ENCODE measurements around the gene RAP2A. TPM values are rescaled to one million over a fixed set of nuclear protein-coding genes. Genes with fewer than 3 reads are reported as not detected.

RAP2A gene
- 10 to 100 TPM; 21.1 to 33.5 (median 26.6) TPM for total RNA-seq

- TF ChIP-seq POLR2AphosphoS5 (IDR thresholded peaks at IDR 0.05) (peak; percentile 63), EP300 (IDR thresholded peaks at IDR 0.05) (no peak), POLR2A (IDR thresholded peaks at IDR 0.05) (peak; percentile 66 to 85), CTCF (IDR thresholded peaks at IDR 0.05) (peak in 2 of 4 experiments; percentile 19 to 20)
- WGBS, 2 donors (ENCODE audit: low coverage in 1 of 2) = 0% methylated on average over 3 of the region's 94 CpGs; no CpG with 5 or more reads in 1 of the 2 donors
- peak within 1 kb of the TSS; percentile 98 to 100 (median 100) for H3K27ac ChIP-seq
Observed at GRCh38 chr13:97433727-97434396, at the start of gene RAP2A. Gene RAP2A, plus strand, starts transcription at chr13:97434169. Its CDS starts 302 bp downstream, at chr13:97434471.

GRCh38 chr13:97384371-97384770, 49.6 kb upstream of the RAP2A start:
- H3K4me1 ChIP-seq = peaks cover 0 to 16% (median 0%) of the 10 kb centered on the region in 3 donors
- H3K36me3 ChIP-seq = peaks cover 0 to 59% of the 10 kb centered on the region in 2 donors
- ATAC-seq = no peak
- TF ChIP-seq POLR2A (IDR thresholded peaks at IDR 0.05) (no peak), POLR2AphosphoS5 (IDR thresholded peaks at IDR 0.05) (no peak), EP300 (IDR thresholded peaks at IDR 0.05) (no peak), CTCF (IDR thresholded peaks at IDR 0.05) (no peak)
- no peak overlapping the region for H3K27ac ChIP-seq
- no peaks in the 10 kb centered on the region for H3K9me3 ChIP-seq
- WGBS, 2 donors (ENCODE audit: low coverage in 1 of 2) = 26 to 81% methylated on average over 2 of the region's 2 CpGs
- no peaks in the 10 kb centered on the region for H3K27me3 ChIP-seq
- H3K4me3 ChIP-seq = no peak overlapping the region

More at GRCh38 chr13:97433727-97434396, at the start of gene RAP2A:
- peak within 1 kb of the TSS; percentile 88 to 94 for H3K4me3 ChIP-seq
- no peaks in the 10 kb centered on the region for H3K36me3 ChIP-seq
- peaks cover 0 to 67% (median 2%) of the 10 kb centered on the region in 3 donors for H3K4me1 ChIP-seq
- H3K9me3 ChIP-seq = no peaks in the 10 kb centered on the region
- ATAC-seq = peak; percentile 73
- no peaks in the 10 kb centered on the region for H3K27me3 ChIP-seq

- TF ChIP-seq POLR2A (IDR thresholded peaks at IDR 0.05) (no peak), POLR2AphosphoS5 (IDR thresholded peaks at IDR 0.05) (no peak), CTCF (IDR thresholded peaks at IDR 0.05) (no peak), EP300 (IDR thresholded peaks at IDR 0.05) (no peak)
- Histone ChIP-seq H3K27ac (no peak overlapping the region), H3K9me3 (no peaks in the 10 kb centered on the region), H3K4me1 (peaks cover 0 to 16% (median 0%) of the 10 kb centered on the region in 3 donors), H3K4me3 (no peak overlapping the region), H3K27me3 (no peaks in the 10 kb centered on the region), H3K36me3 (peaks cover 0 to 52% of the 10 kb centered on the region in 2 donors)
- ATAC-seq = no peak
Observed at GRCh38 chr13:97385146-97385545, 48.8 kb upstream of the RAP2A start.

- Histone ChIP-seq H3K9me3 (no peaks in the 10 kb centered on the region), H3K27ac (no peak overlapping the region), H3K4me1 (peaks cover 0 to 20% (median 0%) of the 10 kb centered on the region in 3 donors), H3K27me3 (no peaks in the 10 kb centered on the region), H3K4me3 (no peak overlapping the region), H3K36me3 (peaks cover 0 to 45% of the 10 kb centered on the region in 2 donors)
- TF ChIP-seq POLR2A (IDR thresholded peaks at IDR 0.05) (no peak), CTCF (IDR thresholded peaks at IDR 0.05) (no peak), EP300 (IDR thresholded peaks at IDR 0.05) (no peak), POLR2AphosphoS5 (IDR thresholded peaks at IDR 0.05) (no peak)
- WGBS, 2 donors (ENCODE audit: low coverage in 1 of 2) = 96 to 100% methylated on average over 1 to 3 of the region's 3 CpGs
- ATAC-seq = no peak
Observed at GRCh38 chr13:97385854-97386253, 48.1 kb upstream of the RAP2A start.

Data from gastroesophageal sphincter (tissue), 4 donors.